Sigmoid colon (tissue), 7 donors: ENCODE results near the gene COL4A3. TPM values are rescaled to one million over a fixed set of nuclear protein-coding genes. Genes with fewer than 3 reads are reported as not detected.

Experiments used
- DNase-seq: peaks from one replicate; pipeline ENCODE4 v3.0.0-alpha.2; 2019
- H3K27ac ChIP-seq, 4 donors: fragments of 200-600 bp; sonication (generic); one replicate each; pipeline ENCODE4 v1.5.1; 2016 to 2019; ENCODE audit warnings: mild to moderate bottlenecking in 1 of 4
- H3K27me3 ChIP-seq, 3 donors: fragments of 200-600 bp; sonication (generic); one replicate each; pipeline ENCODE4 v1.5.1; 2019; ENCODE audit warnings: mild to moderate bottlenecking in 1 of 3
- H3K36me3 ChIP-seq, 4 donors: fragments of 200-600 bp; sonication (generic); one replicate each; pipeline ENCODE4 v1.5.1; 2016 to 2019
- H3K4me1 ChIP-seq, 4 donors: fragments of 200-600 bp; sonication (generic); one replicate each; pipeline ENCODE4 v1.5.1; 2017 to 2019
- H3K4me3 ChIP-seq, 4 donors: fragments of 200-600 bp; sonication (generic); one replicate each; pipeline ENCODE4 v1.5.1; 2017 to 2019; ENCODE audit warnings: mild to moderate bottlenecking in 2 of 4, moderate library complexity in 1 of 4
- H3K9me3 ChIP-seq, 4 donors: fragments of 200-600 bp in 3 of 4; sonication (generic) in 3 of 4; one replicate each; pipeline versions ENCODE4 v1.5.1 to v1.6.1; 2013 to 2019
- EP300 ChIP-seq, 4 donors: sonication (generic); formaldehyde crosslinking; IDR thresholded peaks; one replicate each; pipeline ENCODE4 v1.6.1; 2017; ENCODE audit warnings: antibody characterized with exemption in 4 of 4
- POLR2A ChIP-seq, 2 donors: fragments of 450-650 bp; IDR thresholded peaks; one replicate each; pipeline ENCODE4 v1.6.1; 2016; ENCODE audit warnings: antibody characterized with exemption in 2 of 2, mild to moderate bottlenecking in 2 of 2, moderate library complexity in 2 of 2
- POLR2AphosphoS5 ChIP-seq, 4 donors: sonication (generic); formaldehyde crosslinking; IDR thresholded peaks; one replicate each; pipeline ENCODE4 v1.6.1; 2017; ENCODE audit warnings: antibody characterized with exemption in 4 of 4
- WGBS, 2 donors: extraction: QIAGEN DNeasy Blood & Tissue Kit; methylation state at CpG; one replicate each; pipeline ENCODE4 v1.1.7; 2013; 5-methylcytosine and 5-hydroxymethylcytosine counted together
- intact Hi-C: fragments of 100-400 bp; cut with DNase I; formaldehyde crosslinking; loops from one replicate; pipeline ENCODE4 v1.15.1; 2023
- polyA plus RNA-seq, 3 donors: library from polyadenylated mRNA; stranded (reverse); fragments of 200-250 nt; gene quantifications; one replicate each; pipeline ENCODE4 v1.2.3, GENCODE V29; 2013
- total RNA-seq, 4 donors: library from RNA; depleted of rRNA; stranded (reverse); fragments of >200 nt; gene quantifications; one replicate each; pipeline ENCODE4 v1.1.0, GENCODE V29; 2016
- TF ChIP-seq, protein P1 (sequence below), 4 experiments: fragments of 450-650 bp in 3 of 4; fragments of 200-600 bp in 1 of 4; IDR thresholded peaks; one replicate each; pipeline ENCODE4 v1.5.1; 2016 to 2019; ENCODE audit warnings: antibody characterized with exemption in 4 of 4, mild to moderate bottlenecking in 3 of 4, moderate library complexity in 2 of 4
- donor health status: healthy with polysubstance abuse.
- donor health status: Bipolar disorder and iron deficiency.
- donor health status: healthy.

Gene COL4A3
- total and polyA plus RNA-seq, 7 donors = under 0.01 to 1.6 (median 0.93) TPM; not detected in 1

GRCh38 chr2:227207573-227207972 is 43.1 kb downstream of the COL4A3 start:
- WGBS, 2 donors = 80 to 89% methylated on average over 2 of the region's 2 CpGs
- no peak overlapping the region for H3K27ac ChIP-seq
- DNase-seq = no peak
- TF ChIP-seq POLR2AphosphoS5 (IDR thresholded peaks at IDR 0.05) (no peak), EP300 (IDR thresholded peaks at IDR 0.05) (no peak), POLR2A (IDR thresholded peaks at IDR 0.05) (no peak)
- TF ChIP-seq, protein P1, sequence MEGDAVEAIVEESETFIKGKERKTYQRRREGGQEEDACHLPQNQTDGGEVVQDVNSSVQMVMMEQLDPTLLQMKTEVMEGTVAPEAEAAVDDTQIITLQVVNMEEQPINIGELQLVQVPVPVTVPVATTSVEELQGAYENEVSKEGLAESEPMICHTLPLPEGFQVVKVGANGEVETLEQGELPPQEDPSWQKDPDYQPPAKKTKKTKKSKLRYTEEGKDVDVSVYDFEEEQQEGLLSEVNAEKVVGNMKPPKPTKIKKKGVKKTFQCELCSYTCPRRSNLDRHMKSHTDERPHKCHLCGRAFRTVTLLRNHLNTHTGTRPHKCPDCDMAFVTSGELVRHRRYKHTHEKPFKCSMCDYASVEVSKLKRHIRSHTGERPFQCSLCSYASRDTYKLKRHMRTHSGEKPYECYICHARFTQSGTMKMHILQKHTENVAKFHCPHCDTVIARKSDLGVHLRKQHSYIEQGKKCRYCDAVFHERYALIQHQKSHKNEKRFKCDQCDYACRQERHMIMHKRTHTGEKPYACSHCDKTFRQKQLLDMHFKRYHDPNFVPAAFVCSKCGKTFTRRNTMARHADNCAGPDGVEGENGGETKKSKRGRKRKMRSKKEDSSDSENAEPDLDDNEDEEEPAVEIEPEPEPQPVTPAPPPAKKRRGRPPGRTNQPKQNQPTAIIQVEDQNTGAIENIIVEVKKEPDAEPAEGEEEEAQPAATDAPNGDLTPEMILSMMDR (IDR thresholded peaks at IDR 0.05) = no peak
- H3K9me3 ChIP-seq = no peaks in the 10 kb centered on the region
- no peaks in the 10 kb centered on the region for H3K27me3 ChIP-seq
- peaks cover 0 to under 1% (median 0%) of the 10 kb centered on the region in 4 donors for H3K4me1 ChIP-seq
- H3K36me3 ChIP-seq = no peaks in the 10 kb centered on the region
- no peak overlapping the region for H3K4me3 ChIP-seq
- intact Hi-C loops = no loop called here

DNA sequence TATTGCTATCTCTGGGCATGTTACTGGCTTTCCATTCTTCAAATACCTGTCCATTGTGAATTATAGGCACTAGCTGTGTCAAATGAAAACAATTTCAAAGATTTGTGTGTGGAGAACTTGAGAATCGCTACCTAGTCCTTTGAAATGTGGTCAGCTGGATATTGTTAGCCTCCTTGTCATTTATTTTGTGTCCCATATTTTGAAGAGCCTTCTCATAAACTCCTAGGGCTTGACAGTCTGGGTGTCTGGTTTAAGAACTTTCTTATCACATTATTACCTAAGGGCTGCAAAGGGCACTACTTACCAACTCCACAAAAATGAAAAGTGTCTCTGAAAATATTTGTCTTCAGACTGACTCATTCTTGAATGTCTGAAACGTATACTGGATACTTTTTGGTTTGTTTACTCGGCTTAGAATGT is 50.2 kb downstream of the COL4A3 start:
- Histone ChIP-seq H3K27ac (no peak overlapping the region), H3K36me3 (no peaks in the 10 kb centered on the region), H3K4me1 (peaks cover 0 to 17% (median 3%) of the 10 kb centered on the region in 4 donors), H3K27me3 (no peaks in the 10 kb centered on the region), H3K4me3 (no peak overlapping the region), H3K9me3 (no peaks in the 10 kb centered on the region)
- 78 to 79% methylated on average over 3 of the region's 3 CpGs for WGBS, 2 donors
- intact Hi-C loops = no loop called here
- no peak for DNase-seq
- no peak for TF ChIP-seq EP300 (IDR thresholded peaks at IDR 0.05)
- no peak for TF ChIP-seq POLR2AphosphoS5 (IDR thresholded peaks at IDR 0.05)
- TF ChIP-seq POLR2A (IDR thresholded peaks at IDR 0.05) = no peak
- TF ChIP-seq, protein P1 (IDR thresholded peaks at IDR 0.05) = no peak

DNA sequence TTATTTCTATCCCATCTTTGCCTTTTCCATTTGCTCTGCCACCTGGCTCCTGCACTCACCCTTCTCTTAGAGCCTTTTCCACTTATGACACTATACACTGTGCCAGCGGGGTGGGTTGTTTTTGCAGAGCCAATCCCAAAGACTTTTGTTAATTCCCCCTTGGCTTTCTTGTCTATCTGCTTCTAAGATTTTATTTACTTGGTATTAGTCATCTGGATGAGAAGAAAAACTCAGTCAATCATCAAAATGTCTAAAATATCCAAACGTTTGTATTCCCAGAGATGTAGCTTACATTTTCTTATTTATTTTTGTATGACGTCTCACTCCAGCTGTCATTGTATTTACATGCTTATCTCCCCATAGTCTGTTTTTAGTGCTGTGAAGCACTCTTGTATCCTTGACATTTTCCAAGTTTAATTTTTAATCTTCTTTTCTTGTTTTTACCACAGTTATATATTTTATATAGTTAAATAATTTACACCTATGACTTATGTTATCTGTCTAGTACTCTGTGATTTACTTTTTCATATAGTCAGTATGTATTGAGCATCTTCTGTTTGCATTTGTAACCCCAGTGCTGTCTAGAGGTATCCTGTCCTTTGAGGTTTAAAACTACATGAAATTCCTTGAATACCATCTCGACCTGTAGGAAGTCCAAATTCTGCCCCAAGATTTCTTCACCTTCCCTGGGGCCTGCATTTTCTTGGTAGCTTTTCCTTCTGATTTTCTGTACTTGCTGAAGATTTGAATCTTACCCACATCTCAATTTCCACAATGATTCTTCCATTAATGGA is 55.1 kb downstream of the COL4A3 start:
- TF ChIP-seq, protein P1 (IDR thresholded peaks at IDR 0.05) = no peak
- no peak for TF ChIP-seq POLR2A (IDR thresholded peaks at IDR 0.05)
- no peak for TF ChIP-seq POLR2AphosphoS5 (IDR thresholded peaks at IDR 0.05)
- TF ChIP-seq EP300 (IDR thresholded peaks at IDR 0.05) = no peak
- Histone ChIP-seq H3K9me3 (no peaks in the 10 kb centered on the region), H3K27ac (no peak overlapping the region), H3K4me1 (peaks cover 0 to 8% (median 2%) of the 10 kb centered on the region in 4 donors), H3K4me3 (no peak overlapping the region), H3K27me3 (no peaks in the 10 kb centered on the region), H3K36me3 (no peaks in the 10 kb centered on the region)
- intact Hi-C loops = no loop called here
- DNase-seq = no peak
- 53 to 69% methylated on average over 4 of the region's 4 CpGs for WGBS, 2 donors

DNA sequence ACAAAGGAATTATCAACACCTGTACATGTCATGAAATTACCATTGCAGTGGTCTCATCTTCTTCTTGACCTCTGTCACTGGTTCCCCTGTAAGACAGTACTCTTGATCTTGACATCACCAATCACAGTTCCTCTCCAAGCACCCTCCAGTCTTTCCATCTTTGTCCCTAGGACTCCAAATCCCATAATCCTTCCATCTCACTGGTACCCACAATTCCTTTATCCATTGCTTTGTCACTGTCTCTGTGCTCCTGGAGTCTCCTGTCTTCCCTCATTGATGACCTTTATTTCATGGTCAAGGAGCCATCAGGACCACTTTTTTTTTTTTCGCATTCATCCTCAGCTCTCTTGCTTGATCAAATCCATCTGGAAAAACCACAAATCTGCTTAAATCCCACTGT is 56.7 kb downstream of the COL4A3 start:
- peaks cover 0 to under 1% (median 0%) of the 10 kb centered on the region in 4 donors for H3K4me1 ChIP-seq

More for the DNA sequence above, 56.7 kb downstream of the COL4A3 start:
- Histone ChIP-seq H3K9me3 (no peaks in the 10 kb centered on the region), H3K4me3 (no peak overlapping the region), H3K27ac (no peak overlapping the region), H3K27me3 (no peaks in the 10 kb centered on the region), H3K36me3 (no peaks in the 10 kb centered on the region)
- intact Hi-C loops = no loop called here
- 0 to 1% methylated on average over 1 of the region's 1 CpG for WGBS, 2 donors
- TF ChIP-seq POLR2AphosphoS5 (IDR thresholded peaks at IDR 0.05) (no peak), EP300 (IDR thresholded peaks at IDR 0.05) (no peak), POLR2A (IDR thresholded peaks at IDR 0.05) (no peak)
- TF ChIP-seq, protein P1 (IDR thresholded peaks at IDR 0.05) = no peak
- no peak for DNase-seq
